Gastroesophageal sphincter (tissue), 4 donors: ENCODE results near the gene AMH. TPM values are rescaled to one million over a fixed set of nuclear protein-coding genes. Genes with fewer than 3 reads are reported as not detected.

Experiments
- ATAC-seq: fragments of 150-250 bp; one replicate; pipeline ENCODE4 v1.9.1; 2016; ENCODE audit warnings: mild to moderate bottlenecking, moderate library complexity
- H3K27ac ChIP-seq, 4 donors: fragments of 200-600 bp; sonication (generic) in 3 of 4; 1 replicate in 3 of 4; 2 replicates in 1 of 4; pipeline ENCODE4 v1.5.1; 2016 to 2019
- H3K27me3 ChIP-seq: fragments of 200-600 bp; sonication (generic); one replicate; pipeline ENCODE4 v1.5.1; 2019
- H3K36me3 ChIP-seq, 2 donors: fragments of 200-600 bp; sonication (generic); one replicate each; pipeline ENCODE4 v1.5.1; 2019; ENCODE audit warnings: control low read depth in 1 of 2
- H3K4me1 ChIP-seq, 3 donors: fragments of 200-600 bp; sonication (generic); 1 replicate in 2 of 3; 2 replicates in 1 of 3; pipeline ENCODE4 v1.5.1; 2016 to 2019; ENCODE audit warnings: control low read depth in 2 of 3
- H3K4me3 ChIP-seq, 2 donors: fragments of 200-600 bp; sonication (generic); one replicate each; pipeline ENCODE4 v1.5.1; 2019; ENCODE audit warnings: mild to moderate bottlenecking in 1 of 2, moderate library complexity in 1 of 2
- H3K9me3 ChIP-seq, 3 donors: fragments of 200-600 bp; sonication (generic); one replicate each; pipeline ENCODE4 v1.5.1; 2017 to 2019; ENCODE audit warnings: control low read depth in 2 of 3
- EP300 ChIP-seq: sonication (generic); formaldehyde crosslinking; IDR thresholded peaks from one replicate; pipeline ENCODE4 v1.6.1; 2017; ENCODE audit warnings: antibody characterized with exemption, mild to moderate bottlenecking
- POLR2A ChIP-seq, 2 donors: fragments of 450-650 bp; IDR thresholded peaks; one replicate each; pipeline ENCODE4 v1.6.1; 2017; ENCODE audit warnings: antibody characterized with exemption in 2 of 2, mild to moderate bottlenecking in 2 of 2, moderate library complexity in 1 of 2
- POLR2AphosphoS5 ChIP-seq: sonication (generic); formaldehyde crosslinking; IDR thresholded peaks from one replicate; pipeline ENCODE4 v1.6.1; 2017; ENCODE audit warnings: antibody characterized with exemption
- WGBS, 2 donors: methylation state at CpG; one replicate each; pipeline ENCODE4 v1.1.5; 2018; ENCODE audit warnings: low coverage in 1 of 2; 5-methylcytosine and 5-hydroxymethylcytosine counted together
- total RNA-seq, 4 donors: library from RNA; depleted of rRNA; stranded (reverse); fragments of >200 nt; gene quantifications; one replicate each; pipeline ENCODE4 v1.1.0, GENCODE V29; 2016
- TF ChIP-seq, protein P1 (sequence below), 4 experiments: fragments of 200-600 bp in 2 of 4; fragments of 450-650 bp in 2 of 4; sonication (generic) in 1 of 4; IDR thresholded peaks; one replicate each; pipeline ENCODE4 v1.5.1; 2017 to 2019; ENCODE audit warnings: antibody characterized with exemption in 4 of 4, mild to moderate bottlenecking in 2 of 4, moderate library complexity in 2 of 4

Gene AMH
- total RNA-seq, 4 donors from 2014 or later = 0.23 to 1.2 (median 0.47) TPM

GRCh38 chr19:2216361-2217225 lies 32.5 kb upstream of the AMH start:
- H3K36me3 ChIP-seq = peaks cover 0 to 99% of the 10 kb centered on the region in 2 donors
- no peak for ATAC-seq
- WGBS, 2 donors = no CpG with 5 or more reads among the region's 43 CpGs
- H3K9me3 ChIP-seq = no peaks in the 10 kb centered on the region
- H3K27ac ChIP-seq = no peak overlapping the region
- H3K27me3 ChIP-seq = no peaks in the 10 kb centered on the region
- peaks cover 0 to 7% (median 0%) of the 10 kb centered on the region in 3 donors for H3K4me1 ChIP-seq
- peak in 1 of 2 donors; percentile 3 for TF ChIP-seq POLR2A (IDR thresholded peaks at IDR 0.05)
- TF ChIP-seq, protein P1, sequence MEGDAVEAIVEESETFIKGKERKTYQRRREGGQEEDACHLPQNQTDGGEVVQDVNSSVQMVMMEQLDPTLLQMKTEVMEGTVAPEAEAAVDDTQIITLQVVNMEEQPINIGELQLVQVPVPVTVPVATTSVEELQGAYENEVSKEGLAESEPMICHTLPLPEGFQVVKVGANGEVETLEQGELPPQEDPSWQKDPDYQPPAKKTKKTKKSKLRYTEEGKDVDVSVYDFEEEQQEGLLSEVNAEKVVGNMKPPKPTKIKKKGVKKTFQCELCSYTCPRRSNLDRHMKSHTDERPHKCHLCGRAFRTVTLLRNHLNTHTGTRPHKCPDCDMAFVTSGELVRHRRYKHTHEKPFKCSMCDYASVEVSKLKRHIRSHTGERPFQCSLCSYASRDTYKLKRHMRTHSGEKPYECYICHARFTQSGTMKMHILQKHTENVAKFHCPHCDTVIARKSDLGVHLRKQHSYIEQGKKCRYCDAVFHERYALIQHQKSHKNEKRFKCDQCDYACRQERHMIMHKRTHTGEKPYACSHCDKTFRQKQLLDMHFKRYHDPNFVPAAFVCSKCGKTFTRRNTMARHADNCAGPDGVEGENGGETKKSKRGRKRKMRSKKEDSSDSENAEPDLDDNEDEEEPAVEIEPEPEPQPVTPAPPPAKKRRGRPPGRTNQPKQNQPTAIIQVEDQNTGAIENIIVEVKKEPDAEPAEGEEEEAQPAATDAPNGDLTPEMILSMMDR (IDR thresholded peaks at IDR 0.05) = no peak
- no peak overlapping the region for H3K4me3 ChIP-seq

GRCh38 chr19:2217591-2217990 lies 31.5 kb upstream of the AMH start:
- no peak overlapping the region for H3K27ac ChIP-seq
- no peaks in the 10 kb centered on the region for H3K9me3 ChIP-seq
- H3K4me3 ChIP-seq = no peak overlapping the region
- H3K4me1 ChIP-seq = peaks cover 0 to 11% (median 0%) of the 10 kb centered on the region in 3 donors
- H3K36me3 ChIP-seq = peaks cover 0 to 99% of the 10 kb centered on the region in 2 donors
- ATAC-seq = no peak
- TF ChIP-seq POLR2A (IDR thresholded peaks at IDR 0.05) (no peak), POLR2AphosphoS5 (no peak), EP300 (no peak)
- TF ChIP-seq, protein P1 (IDR thresholded peaks at IDR 0.05) = no peak
- H3K27me3 ChIP-seq = no peaks in the 10 kb centered on the region
- WGBS, 2 donors = no CpG with 5 or more reads among the region's 22 CpGs

DNA sequence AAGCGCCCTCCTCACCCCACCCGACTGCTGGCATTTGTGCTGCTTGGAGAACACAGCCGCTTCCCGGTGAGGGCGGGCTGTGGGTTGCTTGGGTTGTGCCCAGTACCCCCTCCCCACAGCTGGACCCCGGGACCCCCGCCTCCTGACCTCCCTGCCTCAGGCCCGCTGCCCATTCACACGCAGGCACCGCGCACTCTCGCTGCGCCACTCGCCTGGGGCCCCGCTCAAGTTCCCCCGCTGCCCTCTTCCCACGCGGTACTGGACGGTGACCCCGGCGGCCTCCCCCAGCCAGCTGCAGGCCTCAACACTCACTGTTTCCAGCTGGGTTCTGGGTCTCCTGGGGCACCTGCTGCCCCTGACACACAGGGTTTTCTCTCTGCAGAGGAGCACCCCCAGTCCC lies 29.4 kb upstream of the AMH start:
- ATAC-seq = no peak
- TF ChIP-seq POLR2AphosphoS5 (no peak), POLR2A (IDR thresholded peaks at IDR 0.05) (no peak), EP300 (no peak)
- TF ChIP-seq, protein P1 (IDR thresholded peaks at IDR 0.05) = no peak
- H3K27me3 ChIP-seq = no peaks in the 10 kb centered on the region
- no peak overlapping the region for H3K27ac ChIP-seq
- peaks cover 0 to 11% (median 0%) of the 10 kb centered on the region in 3 donors for H3K4me1 ChIP-seq
- 93 to 100% methylated on average over 3 to 5 of the region's 21 CpGs for WGBS, 2 donors
- peaks cover 0 to 99% of the 10 kb centered on the region in 2 donors for H3K36me3 ChIP-seq
- no peak overlapping the region for H3K4me3 ChIP-seq
- no peaks in the 10 kb centered on the region for H3K9me3 ChIP-seq

GRCh38 chr19:2221250-2221831 lies 27.8 kb upstream of the AMH start:
- no peaks in the 10 kb centered on the region for H3K27me3 ChIP-seq
- H3K9me3 ChIP-seq = no peaks in the 10 kb centered on the region
- peak; percentile 6 for ATAC-seq
- peaks cover 0 to 11% (median 0%) of the 10 kb centered on the region in 3 donors for H3K4me1 ChIP-seq
- peak overlapping the region in 1 of 4 donors; percentile 53 for H3K27ac ChIP-seq
- no peak overlapping the region for H3K4me3 ChIP-seq
- 70 to 89% methylated on average over 3 of the region's 20 CpGs for WGBS, 2 donors
- peaks cover 0 to 99% of the 10 kb centered on the region in 2 donors for H3K36me3 ChIP-seq
- no peak for TF ChIP-seq POLR2A (IDR thresholded peaks at IDR 0.05)
- no peak for TF ChIP-seq EP300
- TF ChIP-seq POLR2AphosphoS5 = no peak
- TF ChIP-seq, protein P1 (IDR thresholded peaks at IDR 0.05) = no peak
